HCT116 (cell line): ENCODE results near the gene ERCC6. TPM values are rescaled to one million over a fixed set of nuclear protein-coding genes. Genes with fewer than 3 reads are reported as not detected.

Experiments used
- ATAC-seq: fragments of 200-7000 bp; cut with Tn5 transposase; 2 replicates; pipeline ENCODE4 v1.9.1; 2020; ENCODE audit warnings: mild to moderate bottlenecking, moderate library complexity
- BruUV-seq: library from RNA; stranded (reverse); fragments of 400-500 nt; replicated peaks from 2 replicates; lab custom pipeline; 2021; lab: Mats Ljungman, UMichigan
- CTCF ChIA-PET: fragments of 300-600 bp; sonication (Branson Sonifier 250); formaldehyde crosslinking; loops from one replicate; lab custom pipeline; 2021; ENCODE audit warnings: antibody characterized with exemption; lab: Charles Lee
- POLR2A ChIA-PET: fragments of 300-600, 350-600 bp; sonication (Branson Sonifier 250); formaldehyde crosslinking; loops from one replicate; lab custom pipeline; 2021; ENCODE audit warnings: antibody characterized with exemption; lab: Charles Lee
- RAD21 ChIA-PET, 2 experiments: fragments of 300-600 bp; sonication (Branson Sonifier 250); formaldehyde crosslinking; loops; one replicate each; lab custom pipeline; 2023; ENCODE audit warnings: low total read pairs in 2 of 2; ENCODE audit not compliant: uncharacterized antibody in 2 of 2, unreplicated experiment in 2 of 2, low non-redundant PET in 1 of 2; lab: Charles Lee
- DNase-seq: peaks from one replicate; pipeline ENCODE4 v3.0.0-alpha.2; 2010; ENCODE audit warnings: low read depth, low spot score
- H2AFZ ChIP-seq: fragments of 200-600 bp; shearing (Covaris generic), sonication (generic); 2 replicates; pipeline ENCODE4 v1.6.1; 2017; ENCODE audit warnings: low read depth, mixed run types, mixed read lengths, antibody characterized with exemption, low read length; ENCODE audit not compliant: poor library complexity, severe bottlenecking
- H3K27ac ChIP-seq: 2 replicates; pipeline ENCODE4 v1.5.1; 2012; ENCODE audit warnings: low read depth, low read length
- H3K27me3 ChIP-seq: fragments of 200-600 bp; sonication (generic); 2 replicates; pipeline ENCODE4 v1.6.1; 2016; ENCODE audit warnings: mixed run types, low read length, mixed read lengths; ENCODE audit not compliant: insufficient read depth
- H3K36me3 ChIP-seq, 2 experiments: fragments of 200-500 bp in 1 of 2; fragments of 200-600 bp in 1 of 2; sonication (Bioruptor generic) in 1 of 2; sonication (generic) in 1 of 2; 2 replicates each; pipeline versions ENCODE4 v1.5.1 to v1.6.1; 2014 to 2016; ENCODE audit warnings: low read length in 2 of 2, inconsistent platforms in 1 of 2, mixed read lengths in 1 of 2, mixed run types in 1 of 2; ENCODE audit not compliant: insufficient read depth in 2 of 2, control insufficient read depth in 1 of 2
- H3K4me1 ChIP-seq, 2 experiments: fragments of 200-600 bp in 1 of 2; sonication (generic) in 1 of 2; 2 replicates each; pipeline versions ENCODE4 v1.5.1 to v1.6.1; 2012 to 2017; ENCODE audit warnings: low read length in 2 of 2, inconsistent platforms in 1 of 2, mild to moderate bottlenecking in 1 of 2, mixed read lengths in 1 of 2, mixed run types in 1 of 2, moderate library complexity in 1 of 2; ENCODE audit not compliant: insufficient read depth in 2 of 2, control insufficient read depth in 1 of 2
- H3K4me2 ChIP-seq: fragments of 200-600 bp; sonication (generic); 2 replicates; pipeline ENCODE4 v1.6.1; 2017; ENCODE audit warnings: mixed run types, low read length, mixed read lengths
- H3K4me3 ChIP-seq, 2 experiments: fragments of 200-600 bp in 1 of 2; sonication (generic) in 1 of 2; replicated peaks in 1 of 2; 2 replicates each; pipeline ENCODE4 v1.5.1; 2011 to 2016; ENCODE audit warnings: low read length in 2 of 2, control low read depth in 1 of 2, low read depth in 1 of 2, mild to moderate bottlenecking in 1 of 2, mixed read lengths in 1 of 2, mixed run types in 1 of 2
- H3K79me2 ChIP-seq: fragments of 200-600 bp; sonication (generic); 2 replicates; pipeline ENCODE4 v1.6.1; 2017; ENCODE audit warnings: mild to moderate bottlenecking, mixed run types, low read length, moderate library complexity, mixed read lengths; ENCODE audit not compliant: insufficient read depth
- H3K9ac ChIP-seq: fragments of 200-600 bp; sonication (generic); 2 replicates; pipeline ENCODE4 v1.6.1; 2016; ENCODE audit warnings: low read length, mixed read lengths
- H3K9me2 ChIP-seq: fragments of 200-600 bp; sonication (generic), shearing (Covaris generic); 2 replicates; pipeline ENCODE4 v1.6.1; 2017; ENCODE audit warnings: mixed run types, mild to moderate bottlenecking, moderate library complexity; ENCODE audit not compliant: insufficient read depth
- H3K9me3 ChIP-seq, 2 experiments: fragments of 200-500 bp in 1 of 2; fragments of 200-600 bp in 1 of 2; sonication (Bioruptor generic) in 1 of 2; sonication (generic) in 1 of 2; 2 replicates each; pipeline ENCODE4 v1.6.1; 2014 to 2017; ENCODE audit warnings: low read length in 2 of 2, mixed read lengths in 2 of 2, inconsistent platforms in 1 of 2, low read depth in 1 of 2, mild to moderate bottlenecking in 1 of 2, mixed run types in 1 of 2, moderate library complexity in 1 of 2; ENCODE audit not compliant: control insufficient read depth in 1 of 2, insufficient read depth in 1 of 2
- H4K20me1 ChIP-seq: fragments of 200-600 bp; sonication (generic), shearing (Covaris generic); 2 replicates; pipeline ENCODE4 v1.6.1; 2017; ENCODE audit warnings: mixed run types, mild to moderate bottlenecking, moderate library complexity; ENCODE audit not compliant: insufficient read depth
- CEBPB ChIP-seq: IDR thresholded peaks from 2 replicates; pipeline ENCODE4 v1.6.1; 2012; ENCODE audit warnings: low read depth
- EZH2 ChIP-seq: fragments of 200-600 bp; sonication (generic); IDR thresholded peaks from 2 replicates; pipeline ENCODE4 v1.6.1; 2017; ENCODE audit warnings: antibody characterized with exemption, mixed run types
- EZH2phosphoT487 ChIP-seq: fragments of 200-600 bp; IDR thresholded peaks from 2 replicates; pipeline ENCODE4 v1.6.1; 2018; ENCODE audit warnings: antibody characterized with exemption, borderline replicate concordance
- JUND ChIP-seq: IDR thresholded peaks from 2 replicates; pipeline ENCODE4 v1.6.1; 2012
- MAX ChIP-seq: IDR thresholded peaks from 2 replicates; pipeline ENCODE4 v1.6.1; 2012
- POLR2AphosphoS5 ChIP-seq: IDR thresholded peaks from 2 replicates; pipeline ENCODE4 v1.6.1; 2011; ENCODE audit warnings: mild to moderate bottlenecking, low read depth, low read length, moderate library complexity
- SP1 ChIP-seq: IDR thresholded peaks from 2 replicates; pipeline ENCODE4 v1.6.1; 2012; ENCODE audit warnings: low read depth
- TCF7L2 ChIP-seq: IDR thresholded peaks from 2 replicates; pipeline ENCODE4 v1.7.0; 2011; ENCODE audit warnings: borderline replicate concordance, inconsistent platforms; ENCODE audit not compliant: insufficient read depth, insufficient read length; ENCODE audit errors: extremely low read depth
- ZBTB33 ChIP-seq: IDR thresholded peaks from 2 replicates; pipeline ENCODE4 v1.6.1; 2011; ENCODE audit warnings: mild to moderate bottlenecking, low read length, moderate library complexity; ENCODE audit not compliant: insufficient replicate concordance; ENCODE audit errors: extremely low read depth
- ZFX ChIP-seq: fragments of 450-650 bp; IDR thresholded peaks from 2 replicates; pipeline ENCODE4 v1.6.1; 2017
- intact Hi-C: fragments of 100-400 bp; cut with micrococcal nuclease; formaldehyde crosslinking; loops from 2 replicates; pipeline ENCODE4 v1.10.0; 2022
- total RNA-seq: library from RNA; stranded (reverse); gene quantifications from one replicate; pipeline ENCODE4 v1.2.1, GENCODE V29; 2021; ENCODE audit not compliant: unreplicated experiment

The ERCC6 gene
- total RNA-seq, 1 experiment from 2014 or later = 16.4 TPM

- CTCF ChIA-PET = no interaction called here
- no peak overlapping the region; the same call in 1 of the 2 replicates for H3K9ac ChIP-seq
- peaks cover 17% of the 10 kb centered on the region; the same call in 1 of the 2 replicates for H3K79me2 ChIP-seq
- ATAC-seq (no peak), DNase-seq (no peak)
- no peaks in the 10 kb centered on the region for H3K9me3 ChIP-seq
- H3K4me2 ChIP-seq = peak overlapping the region; percentile 98
- peak overlapping the region in 1 of 2 experiments; percentile 75; a peak in 1 of 4 replicates for H3K4me3 ChIP-seq
- no peak for TF ChIP-seq ZBTB33
- TF ChIP-seq EZH2phosphoT487 = no peak
- TF ChIP-seq MAX = no peak
- no peak for TF ChIP-seq ZFX
- TF ChIP-seq SP1 = no peak
- no peak for TF ChIP-seq TCF7L2
- TF ChIP-seq EZH2 = no peak
- no peak for TF ChIP-seq CEBPB
- no peak for TF ChIP-seq POLR2AphosphoS5
- TF ChIP-seq JUND = no peak
- no peaks in the 10 kb centered on the region for H4K20me1 ChIP-seq
- no TSS peak for BruUV-seq
- H3K27me3 ChIP-seq = no peaks in the 10 kb centered on the region
- no peak overlapping the region for H3K27ac ChIP-seq
- POLR2A ChIA-PET = interaction anchor here (1.7 to 2.2 kb wide), 2 partner anchors 10 kb away, joined by 5 to 9 read pairs; no protein-coding TSS in a partner anchor
- RAD21 ChIA-PET = no interaction called here
- intact Hi-C loops = no loop called here
- H2AFZ ChIP-seq = no peak overlapping the region
- H3K9me2 ChIP-seq = no peaks in the 10 kb centered on the region
- H3K36me3 ChIP-seq = no peaks in the 10 kb centered on the region
- peaks cover 10 to 22% of the 10 kb centered on the region in 2 experiments for H3K4me1 ChIP-seq
Observed at GRCh38 chr10:49540056-49540797, 1.3 kb upstream of the ERCC6 start.
